Natural killer cell (primary cell): Measurements from ENCODE around the gene PTGER3. TPM values are rescaled to one million over a fixed set of nuclear protein-coding genes. Genes with fewer than 3 reads are reported as not detected.

Experiments
- ATAC-seq, 3 donors: fragments of 150-1000 bp in 2 of 3; fragments of 200-7000 bp in 1 of 3; cut with Tn5 transposase; 1 replicate in 1 of 3; 2 replicates in 2 of 3; pipeline ENCODE4 v1.10.0; 2021; ENCODE audit warnings: mild to moderate bottlenecking in 2 of 3, moderate library complexity in 2 of 3
- DNase-seq, 2 donors: peaks; one replicate each; pipeline versions ENCODE4 v3.0.0 to v3.0.0-alpha.2; 2013 to 2021; ENCODE audit warnings: mixed read lengths in 1 of 2
- H3K27ac ChIP-seq: one replicate; pipeline ENCODE4 v1.5.1; 2013; ENCODE audit warnings: mild to moderate bottlenecking, low read length
- H3K27me3 ChIP-seq: one replicate; pipeline ENCODE4 v1.6.1; 2013; ENCODE audit warnings: low read length; ENCODE audit not compliant: control insufficient read depth, insufficient read depth
- H3K36me3 ChIP-seq: one replicate; pipeline ENCODE4 v1.6.1; 2013; ENCODE audit warnings: low read length; ENCODE audit not compliant: control insufficient read depth, insufficient read depth
- H3K4me1 ChIP-seq: one replicate; pipeline ENCODE4 v1.6.1; 2013; ENCODE audit warnings: low read length; ENCODE audit not compliant: control insufficient read depth, insufficient read depth
- H3K4me3 ChIP-seq: one replicate; pipeline ENCODE4 v1.5.1; 2013; ENCODE audit warnings: low read length
- H3K9me3 ChIP-seq: one replicate; pipeline ENCODE4 v1.6.1; 2013; ENCODE audit warnings: low read length; ENCODE audit not compliant: control insufficient read depth, insufficient read depth
- H3K27ac Mint-ChIP-seq, 2 donors: one replicate each; pipeline ENCODE4 v1.8.0; 2022; ENCODE audit warnings: mild to moderate bottlenecking in 2 of 2, mixed read lengths in 2 of 2, moderate library complexity in 1 of 2
- H3K27me3 Mint-ChIP-seq, 2 donors: one replicate each; pipeline ENCODE4 v1.8.0; 2022; ENCODE audit warnings: low read depth in 2 of 2, mixed read lengths in 2 of 2
- H3K36me3 Mint-ChIP-seq: one replicate; pipeline ENCODE4 v1.8.0; 2022; ENCODE audit warnings: mixed read lengths
- H3K4me1 Mint-ChIP-seq, 2 donors: one replicate each; pipeline ENCODE4 v1.8.0; 2022; ENCODE audit warnings: mixed read lengths in 2 of 2
- H3K4me3 Mint-ChIP-seq: one replicate; pipeline ENCODE4 v1.8.0; 2022; ENCODE audit warnings: mild to moderate bottlenecking, moderate library complexity, mixed read lengths
- H3K9me3 Mint-ChIP-seq, 2 donors: one replicate each; pipeline ENCODE4 v1.8.0; 2022; ENCODE audit warnings: mixed read lengths in 2 of 2
- WGBS: methylation state at CpG from one replicate; pipeline ENCODE4 v1.1.7; 2013; ENCODE audit warnings: missing lambda C conversion rate; ENCODE audit not compliant: insufficient coverage; 5-methylcytosine and 5-hydroxymethylcytosine counted together
- intact Hi-C: fragments of 100-400 bp; cut with micrococcal nuclease; formaldehyde crosslinking; loops from one replicate; pipeline ENCODE4 v1.14.2; 2022
- total RNA-seq, 4 donors: library from RNA; stranded (reverse); fragments of 120-200 nt in 1 of 4; gene quantifications; one replicate each; pipeline versions ENCODE4 v1.2.3 to v1.2.4, GENCODE V29; 2013 to 2022
- TF ChIP-seq, protein P1 (sequence below): fragments of 200-600 bp; IDR thresholded peaks from one replicate; pipeline ENCODE4 v1.8.0; 2022; ENCODE audit warnings: antibody characterized with exemption

PTGER3 gene
- total RNA-seq, 3 donors from 2014 or later (not counting 1 experiment from before 2014, with no cell fraction given) = 0.72 to 21.9 TPM; not detected in 1

GRCh38 chr1:71080739-71081696 lies 33.4 kb upstream of the PTGER3 start, which contains the start of gene ZRANB2:
Gene ZRANB2, minus strand, starts transcription at chr1:71081035. Its CDS starts 40 bp downstream, at chr1:71080995.
- TF ChIP-seq, protein P1, sequence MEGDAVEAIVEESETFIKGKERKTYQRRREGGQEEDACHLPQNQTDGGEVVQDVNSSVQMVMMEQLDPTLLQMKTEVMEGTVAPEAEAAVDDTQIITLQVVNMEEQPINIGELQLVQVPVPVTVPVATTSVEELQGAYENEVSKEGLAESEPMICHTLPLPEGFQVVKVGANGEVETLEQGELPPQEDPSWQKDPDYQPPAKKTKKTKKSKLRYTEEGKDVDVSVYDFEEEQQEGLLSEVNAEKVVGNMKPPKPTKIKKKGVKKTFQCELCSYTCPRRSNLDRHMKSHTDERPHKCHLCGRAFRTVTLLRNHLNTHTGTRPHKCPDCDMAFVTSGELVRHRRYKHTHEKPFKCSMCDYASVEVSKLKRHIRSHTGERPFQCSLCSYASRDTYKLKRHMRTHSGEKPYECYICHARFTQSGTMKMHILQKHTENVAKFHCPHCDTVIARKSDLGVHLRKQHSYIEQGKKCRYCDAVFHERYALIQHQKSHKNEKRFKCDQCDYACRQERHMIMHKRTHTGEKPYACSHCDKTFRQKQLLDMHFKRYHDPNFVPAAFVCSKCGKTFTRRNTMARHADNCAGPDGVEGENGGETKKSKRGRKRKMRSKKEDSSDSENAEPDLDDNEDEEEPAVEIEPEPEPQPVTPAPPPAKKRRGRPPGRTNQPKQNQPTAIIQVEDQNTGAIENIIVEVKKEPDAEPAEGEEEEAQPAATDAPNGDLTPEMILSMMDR = peak; percentile 59
- Mint-ChIP-seq H3K36me3 (peaks cover 12% of the 10 kb centered on the region), H3K27ac (peak within 1 kb of the TSS; percentile 99), H3K9me3 (no peaks in the 10 kb centered on the region), H3K4me3 (peak within 1 kb of the TSS; percentile 93), H3K27me3 (peaks cover 23 to 35% of the 10 kb centered on the region in 2 donors), H3K4me1 (peaks cover 27 to 30% of the 10 kb centered on the region in 2 donors)
- ATAC-seq (peak; percentile 95 to 99 (median 95)), DNase-seq (peak; percentile 85 to 96)
- H3K9me3 ChIP-seq = no peaks in the 10 kb centered on the region
- peaks cover 11% of the 10 kb centered on the region for H3K4me1 ChIP-seq
- H3K4me3 ChIP-seq = peak within 1 kb of the TSS; percentile 99
- peak within 1 kb of the TSS; percentile 90 for H3K27ac ChIP-seq
- peaks cover 23% of the 10 kb centered on the region for H3K36me3 ChIP-seq
- H3K27me3 ChIP-seq = no peaks in the 10 kb centered on the region
- intact Hi-C loops = loop anchor here (1.0 kb wide), 2 partner anchors 727 to 876 kb away; partner anchors contain the start of genes ANKRD13C and LRRC40
- under 1% methylated on average over 28 of the region's 33 CpGs for WGBS

- H3K27ac Mint-ChIP-seq = peak overlapping the region; percentile 99
- DNase-seq (peak in 1 of 2 donors; percentile 29), ATAC-seq (peak in 1 of 3 donors; percentile 1)
- H3K4me3 Mint-ChIP-seq = peak overlapping the region; percentile 93
- Histone ChIP-seq H3K4me1 (peaks cover 11% of the 10 kb centered on the region), H3K9me3 (no peaks in the 10 kb centered on the region), H3K4me3 (peak overlapping the region; percentile 99), H3K27me3 (no peaks in the 10 kb centered on the region), H3K27ac (peak overlapping the region; percentile 90), H3K36me3 (peaks cover 30% of the 10 kb centered on the region)
- WGBS = 4% methylated on average over 17 of the region's 17 CpGs
- peaks cover 30 to 37% of the 10 kb centered on the region in 2 donors for H3K4me1 Mint-ChIP-seq
- peaks cover 18 to 31% of the 10 kb centered on the region in 2 donors for H3K27me3 Mint-ChIP-seq
- H3K9me3 Mint-ChIP-seq = no peaks in the 10 kb centered on the region
- TF ChIP-seq, protein P1 = no peak
- peaks cover 18% of the 10 kb centered on the region for H3K36me3 Mint-ChIP-seq
- intact Hi-C loops = no loop called here
Measured at GRCh38 chr1:71080230-71080738, 32.7 kb upstream of the PTGER3 start.

GRCh38 chr1:71074681-71075080 lies 27.1 kb upstream of the PTGER3 start:
- no peaks in the 10 kb centered on the region for H3K27me3 ChIP-seq
- TF ChIP-seq, protein P1 = no peak
- H3K4me3 ChIP-seq = no peak overlapping the region
- Mint-ChIP-seq H3K9me3 (no peaks in the 10 kb centered on the region), H3K27ac (peak overlapping the region; percentile 29 to 86), H3K4me1 (peaks cover 46 to 48% of the 10 kb centered on the region in 2 donors), H3K4me3 (peak overlapping the region; percentile 22), H3K27me3 (no peaks in the 10 kb centered on the region), H3K36me3 (peaks cover 43% of the 10 kb centered on the region)
- intact Hi-C loops = loop anchor here (5.0 kb wide), 1 partner anchor 852 kb away; the partner anchor contains the start of gene SRSF11
- H3K4me1 ChIP-seq = peaks cover 3% of the 10 kb centered on the region
- H3K27ac ChIP-seq = no peak overlapping the region
- H3K36me3 ChIP-seq = peaks cover 83% of the 10 kb centered on the region
- ATAC-seq (peak; percentile 64 to 73 (median 70)), DNase-seq (no peak)
- H3K9me3 ChIP-seq = no peaks in the 10 kb centered on the region
- WGBS = no CpG with 5 or more reads among the region's 1 CpG
